Hepatic stellate cell (primary cell): ENCODE data around the gene PHF20.
"Not testable (repeated sequence)": the region's sequence is repeated elsewhere in the genome, so short reads cannot be mapped to it uniquely, and the experiment has no call there.

Experiments
- DNase-seq: peaks from one replicate; pipeline ENCODE4 v3.0.0; 2011; ENCODE audit warnings: low spot score

PHF20 gene

DNA sequence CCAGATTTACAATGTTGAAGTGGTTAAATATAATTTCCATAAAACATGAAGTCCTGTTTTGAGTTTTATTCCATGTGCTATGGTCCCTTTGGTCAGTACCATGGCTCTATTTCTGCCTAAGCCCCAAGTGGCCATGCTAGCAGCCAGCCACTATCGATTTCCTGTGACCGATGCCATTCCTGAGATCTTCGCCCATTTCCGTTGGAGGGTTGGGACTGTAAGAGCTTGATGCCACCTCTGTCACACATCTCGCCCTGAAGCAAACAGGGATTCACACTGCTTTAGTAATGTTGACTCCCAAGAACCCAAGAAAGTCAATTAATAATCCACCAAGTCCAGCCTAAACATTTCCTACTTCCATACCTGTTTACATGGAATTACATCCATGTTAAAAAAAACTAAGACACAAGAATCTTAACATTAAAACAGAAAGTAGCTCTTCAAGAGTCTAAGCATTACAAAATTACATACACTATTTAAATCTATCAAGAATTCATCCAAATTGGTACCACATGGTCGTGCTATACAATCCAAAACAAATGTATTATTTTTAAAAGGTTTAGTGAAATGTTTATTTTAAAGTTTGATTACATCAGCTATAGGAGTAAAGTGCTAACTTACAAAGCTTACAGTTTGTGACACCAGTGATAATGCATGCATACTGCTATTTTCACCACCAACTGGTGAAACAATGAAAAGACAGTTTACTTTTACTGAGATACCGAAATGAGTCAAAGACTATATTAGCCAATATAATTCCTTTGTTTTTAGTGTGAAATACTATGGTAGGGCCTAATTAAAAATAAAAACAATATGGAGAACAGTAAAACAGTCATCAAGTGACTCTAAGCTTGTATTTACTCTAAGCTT lies 32.3 kb upstream of the PHF20 start:
- DNase-seq, result no peak

DNA sequence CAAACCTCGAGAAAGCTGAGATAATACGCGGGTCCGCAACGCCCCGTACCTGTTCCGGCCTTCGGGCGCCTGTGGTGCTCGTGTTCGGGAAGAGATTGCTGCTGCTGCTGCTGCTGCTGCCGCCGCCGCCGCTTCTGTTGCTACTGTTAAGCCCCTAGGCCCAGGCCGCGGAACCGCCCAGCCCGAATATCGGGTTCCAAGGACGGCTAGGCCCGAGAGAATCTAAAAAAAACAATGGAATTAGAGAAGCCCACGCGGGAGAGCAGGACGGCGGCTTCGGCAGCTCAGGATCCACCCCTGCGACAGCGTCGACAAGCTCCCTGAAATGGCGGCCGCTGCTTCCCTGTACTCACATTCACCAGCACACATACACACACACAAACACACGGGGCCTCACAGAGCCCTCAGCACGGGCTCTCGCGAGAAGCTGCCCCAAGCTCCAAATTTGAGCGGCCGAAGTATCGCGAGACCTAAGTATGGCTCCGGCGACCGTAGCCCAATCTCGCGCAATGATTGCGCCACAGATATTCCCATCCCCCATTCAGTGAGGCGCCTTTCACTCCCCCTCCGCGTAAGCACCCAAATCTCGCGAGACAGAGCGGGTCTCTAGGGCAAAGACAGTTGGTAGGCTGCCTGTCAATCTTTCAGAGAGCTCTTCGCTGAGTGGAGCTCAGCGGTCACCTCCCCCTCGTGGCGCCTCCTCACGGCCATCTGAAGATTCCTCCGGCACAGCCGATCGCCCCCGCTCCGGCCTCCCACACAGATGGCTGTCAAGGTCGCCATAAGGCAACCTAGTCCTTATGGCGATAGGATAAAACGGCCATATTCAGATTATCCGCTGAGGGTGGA lies 29.7 kb upstream of the PHF20 start, which contains the start of gene RBM39:
Gene RBM39, minus strand, starts transcription at position 369 of the 849 bp plus-strand sequence. CDS start 1,386 bp downstream, outside the sequence.
- peak; percentile 94 for DNase-seq

DNA sequence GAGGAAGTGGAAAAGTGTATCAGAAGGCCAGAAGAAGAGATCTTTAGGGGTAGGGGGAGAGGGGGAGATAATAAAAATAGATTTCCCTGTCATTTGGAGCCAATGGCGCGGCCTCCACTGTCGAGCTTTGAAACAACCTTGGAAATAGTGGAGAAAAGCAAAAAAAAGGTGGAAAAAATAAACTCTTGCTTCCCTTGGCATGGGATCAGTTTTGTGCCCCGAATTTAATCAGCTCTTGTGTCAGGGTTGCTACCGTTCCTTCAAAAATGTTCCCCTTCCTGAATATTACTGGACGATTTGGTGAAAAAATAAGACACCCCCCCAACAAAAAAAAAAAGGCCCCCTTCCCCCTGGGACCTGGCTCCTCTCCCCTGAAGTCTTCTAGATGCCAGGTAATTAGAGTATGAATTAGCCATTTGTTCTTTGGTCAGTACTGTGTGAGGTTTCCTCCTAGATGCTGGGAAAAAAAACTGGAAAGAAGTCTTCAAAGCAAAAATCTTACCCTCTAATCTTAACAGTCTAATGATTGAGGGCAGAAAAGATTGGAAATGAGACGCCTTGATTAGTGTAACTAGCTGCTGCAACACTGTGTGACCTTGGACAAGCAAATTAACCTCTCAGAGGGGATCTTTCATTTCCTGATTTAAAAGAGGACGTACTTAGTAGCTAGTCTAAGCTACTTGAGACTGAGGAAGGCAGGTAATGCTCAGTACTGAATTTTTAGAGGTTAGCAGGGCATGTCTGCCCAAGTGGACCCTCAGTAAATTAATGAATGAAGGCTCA lies 28.9 kb upstream of the PHF20 start:
- DNase-seq, result no peak

DNA sequence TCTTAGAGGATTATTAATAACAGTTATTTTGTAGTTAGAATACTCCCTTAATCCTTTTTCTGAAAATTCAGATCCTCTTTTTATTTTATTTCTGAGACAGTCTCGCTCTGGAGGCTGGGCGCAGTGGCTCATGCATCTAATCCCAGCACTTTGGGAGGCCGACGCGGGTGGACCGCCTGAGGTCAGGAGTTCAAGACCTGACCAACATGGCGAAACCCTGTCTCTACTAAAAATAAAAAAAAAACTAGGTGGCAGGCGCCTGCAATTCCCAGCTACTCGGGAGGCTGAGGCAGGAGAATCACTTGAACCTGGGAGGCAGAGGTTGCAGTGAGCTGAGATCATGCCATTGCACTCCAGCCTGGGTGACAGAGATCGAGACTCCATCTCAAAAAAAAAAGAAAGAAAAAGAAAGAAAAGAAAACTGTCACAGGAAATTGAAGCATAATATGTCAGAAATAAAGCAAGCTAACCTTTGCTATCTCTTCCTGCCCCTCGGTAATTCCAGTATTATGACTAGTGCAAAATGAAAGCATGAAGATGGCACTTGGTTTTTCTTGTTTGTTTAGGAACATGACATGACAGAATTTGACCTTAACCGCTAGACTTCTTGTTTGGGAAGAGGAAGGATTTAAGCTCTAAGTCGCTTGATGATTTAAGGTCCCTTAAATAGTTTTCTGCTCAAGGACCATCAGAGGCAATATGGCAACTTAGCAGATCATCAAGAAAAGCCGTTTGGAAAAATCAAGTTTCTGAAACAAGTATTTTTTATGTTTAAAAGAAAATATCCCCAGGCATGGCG lies 27.9 kb upstream of the PHF20 start:
- no peak for DNase-seq

DNA sequence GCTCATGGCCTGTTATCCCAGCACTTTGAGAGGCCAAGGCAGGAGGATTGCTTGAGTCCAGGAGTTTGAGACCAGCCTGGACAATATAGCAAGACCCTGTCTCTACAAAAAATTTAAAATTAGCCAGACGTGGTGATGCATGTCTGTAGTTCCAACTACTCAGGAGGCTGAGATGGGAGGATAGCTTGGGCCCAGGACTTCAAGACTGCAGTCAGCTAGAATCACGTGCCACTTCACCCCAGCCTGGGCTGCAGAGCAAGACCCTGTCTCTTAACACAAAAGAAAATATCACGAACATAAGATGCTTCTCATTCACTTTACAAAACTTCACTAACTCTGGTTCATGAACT lies 27.3 kb upstream of the PHF20 start:
- not testable (repeated sequence) for DNase-seq

DNA sequence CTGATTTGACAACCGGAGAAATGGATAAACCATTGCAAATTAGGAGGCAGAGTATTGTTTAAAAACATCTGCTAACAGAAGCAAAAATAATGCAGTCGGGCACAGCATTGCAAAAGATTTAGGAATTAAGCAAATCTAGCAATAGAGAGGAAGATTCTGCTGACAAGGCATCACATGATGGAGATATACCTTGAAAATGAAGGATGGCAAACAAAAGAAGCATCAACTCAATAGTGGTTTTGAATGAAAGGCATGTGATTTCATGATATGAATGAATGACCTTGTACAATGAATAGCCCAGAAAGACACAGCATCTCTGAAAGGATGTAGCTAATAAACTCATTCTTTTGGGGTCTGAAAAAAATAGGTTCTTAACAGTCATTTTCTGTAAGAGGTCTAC lies 21.2 kb upstream of the PHF20 start:
- no peak for DNase-seq

DNA sequence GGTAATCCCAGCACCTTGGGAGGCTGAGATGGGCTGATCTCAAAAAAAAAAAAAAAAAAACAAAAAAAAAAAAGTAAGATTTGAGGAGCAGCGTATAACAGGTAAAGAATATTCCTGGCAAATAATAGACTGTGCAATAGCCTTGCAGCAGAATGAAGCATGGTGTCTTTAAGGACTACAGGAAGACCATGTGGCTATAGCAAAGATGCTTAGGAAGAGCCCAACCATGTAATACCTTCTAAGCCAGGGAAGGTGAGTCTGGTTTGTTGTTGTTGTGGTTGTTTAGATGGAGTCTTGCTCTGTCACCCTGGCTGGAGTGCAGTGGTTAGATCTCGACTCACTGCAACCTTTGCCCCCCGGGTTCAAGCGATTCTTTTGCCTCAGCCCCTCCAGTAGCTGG lies 15.4 kb upstream of the PHF20 start:
- no peak for DNase-seq

DNA sequence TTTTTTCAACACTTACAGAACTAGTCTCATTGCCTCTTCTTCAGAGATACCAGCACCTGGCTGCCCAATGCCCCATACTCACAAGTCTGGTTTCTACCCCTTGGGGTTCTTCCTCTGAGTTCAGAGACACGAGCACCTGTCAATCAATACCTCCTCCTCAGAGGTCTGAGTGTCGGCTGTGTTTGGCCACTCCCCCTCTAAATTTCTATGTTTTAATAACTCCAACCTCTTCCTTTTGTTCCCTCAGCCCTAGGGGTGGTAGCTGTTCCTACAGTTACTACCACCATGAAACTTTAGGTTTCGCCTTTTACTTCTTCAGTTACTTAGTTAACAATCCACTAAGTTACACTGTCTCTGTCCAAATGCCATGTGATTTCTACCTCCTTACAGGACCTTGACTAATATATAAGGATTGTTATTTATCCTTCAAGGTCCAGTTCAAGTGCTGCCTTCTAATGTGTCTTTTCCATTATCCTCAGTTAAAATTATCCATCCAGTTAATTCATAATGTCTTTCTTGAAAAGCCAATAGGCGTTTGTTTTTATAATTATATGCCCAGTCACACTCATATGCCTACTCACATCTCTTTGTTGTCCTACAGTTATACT lies 14.6 kb upstream of the PHF20 start:
- DNase-seq, result no peak

DNA sequence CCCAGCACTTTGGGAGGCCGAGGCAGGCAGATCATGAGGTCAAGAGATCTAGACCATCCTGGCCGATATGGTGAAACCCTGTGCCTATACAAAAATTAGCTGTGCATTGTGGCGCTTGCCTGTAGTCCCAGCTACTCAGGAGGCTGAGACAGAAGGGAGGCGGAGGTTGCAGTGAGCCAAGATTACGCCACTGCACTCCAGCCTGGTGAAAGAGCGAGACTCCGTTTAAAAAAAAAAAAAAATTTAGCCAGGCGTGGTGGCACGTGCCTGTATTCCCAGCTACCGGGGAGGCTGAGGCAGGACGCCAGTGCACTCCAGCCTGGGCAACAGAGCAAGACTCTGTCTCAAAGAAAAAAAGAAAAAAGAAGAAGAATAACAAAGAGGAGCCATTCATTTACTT lies 10.3 kb upstream of the PHF20 start:
- not testable (repeated sequence) for DNase-seq

DNA sequence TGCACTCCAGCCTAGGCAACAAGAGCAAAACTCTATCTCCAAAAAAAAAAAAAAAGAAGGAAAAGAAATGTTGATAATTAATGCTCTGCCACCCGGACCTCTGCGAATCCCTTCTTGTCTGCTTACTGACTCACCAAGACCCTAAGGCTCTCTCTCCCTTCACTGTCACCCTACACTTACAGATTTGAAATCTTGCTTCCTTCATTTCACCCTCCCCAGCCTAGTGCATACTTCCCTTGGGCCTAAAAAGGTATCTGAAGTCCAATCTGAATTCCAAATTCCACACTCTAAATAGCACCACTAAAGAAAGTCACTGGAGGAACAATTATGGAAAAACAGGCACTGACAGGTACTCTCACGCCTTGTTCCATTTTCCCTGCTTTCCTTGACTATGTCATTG lies 9.4 kb upstream of the PHF20 start:
- DNase-seq, result no peak

DNA sequence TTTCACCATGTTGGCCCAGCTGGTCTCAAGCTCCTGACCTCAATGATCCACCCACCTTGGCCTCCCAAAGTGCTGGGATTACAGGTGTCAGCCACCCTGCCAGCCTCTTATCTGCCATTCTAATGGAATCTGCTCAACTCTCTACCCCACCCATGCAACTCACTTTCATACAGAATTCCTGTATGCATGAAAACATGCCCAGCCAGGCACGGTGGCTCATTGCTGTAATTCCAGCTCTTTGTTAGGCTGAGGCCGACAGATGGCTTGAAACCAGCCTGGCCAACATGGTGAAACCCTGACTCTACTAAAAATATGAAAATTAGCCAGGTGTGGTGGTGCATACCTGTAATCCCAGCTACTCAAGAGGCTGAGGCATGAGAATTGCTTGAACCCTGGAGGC lies 6.9 kb upstream of the PHF20 start:
- DNase-seq, result not testable (repeated sequence)

DNA sequence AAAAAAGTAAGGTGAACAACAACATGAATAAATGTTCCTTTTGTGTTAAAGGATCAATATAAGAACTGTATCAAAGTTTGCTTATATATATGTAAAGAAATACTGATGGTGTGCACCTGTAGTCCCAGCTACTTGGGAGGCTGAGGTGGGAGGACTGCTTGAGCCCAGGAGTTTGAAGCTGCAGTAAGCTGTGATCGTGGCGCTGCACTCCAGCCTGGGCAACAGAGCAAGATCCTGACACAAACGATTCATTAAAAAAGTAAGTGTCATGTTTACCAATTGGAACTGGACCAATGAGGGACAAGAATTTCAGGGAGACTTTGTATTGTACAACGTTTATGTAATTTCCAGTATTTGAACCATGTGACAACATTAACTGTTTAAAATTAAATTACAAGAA lies 5.0 kb upstream of the PHF20 start:
- DNase-seq, result no peak

DNA sequence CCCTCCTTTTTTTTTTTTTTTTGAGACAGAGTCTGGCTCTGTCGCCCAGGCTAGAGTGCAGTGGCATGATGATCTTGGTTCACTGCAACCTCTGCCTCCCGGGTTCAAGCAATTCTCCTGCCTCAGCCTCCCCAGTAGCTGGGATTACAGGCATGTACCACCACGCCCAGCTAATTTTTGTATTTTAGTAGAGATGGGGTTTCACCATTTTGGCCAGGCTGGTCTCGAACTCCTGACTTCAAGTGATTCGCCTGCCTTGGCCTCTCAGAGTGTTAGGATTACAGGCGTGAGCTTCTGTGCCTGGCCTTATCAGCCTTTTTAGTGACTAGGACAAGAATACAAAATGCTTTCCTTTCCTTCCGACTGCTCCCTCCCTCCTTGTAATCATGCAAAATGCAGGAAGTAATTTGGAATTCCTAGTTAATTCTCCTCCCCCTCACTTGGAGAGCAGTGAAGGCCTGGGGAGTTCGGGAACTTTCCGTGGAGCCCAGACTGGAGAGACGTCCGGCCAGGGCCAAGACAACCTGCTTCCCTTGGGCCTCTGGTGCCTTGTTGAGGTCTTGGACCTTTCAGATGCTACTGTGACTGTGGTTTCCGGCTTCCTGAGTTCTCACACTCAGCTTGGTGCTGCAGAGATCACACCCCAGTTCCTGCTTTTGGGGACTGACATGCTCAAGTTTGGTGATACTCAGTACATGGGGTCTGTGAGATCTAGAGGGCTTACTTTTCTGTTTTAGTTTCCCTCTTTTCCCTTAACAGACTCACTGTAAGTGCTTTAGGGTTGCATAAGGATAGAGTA lies 3.9 kb upstream of the PHF20 start:
- DNase-seq, result no peak

DNA sequence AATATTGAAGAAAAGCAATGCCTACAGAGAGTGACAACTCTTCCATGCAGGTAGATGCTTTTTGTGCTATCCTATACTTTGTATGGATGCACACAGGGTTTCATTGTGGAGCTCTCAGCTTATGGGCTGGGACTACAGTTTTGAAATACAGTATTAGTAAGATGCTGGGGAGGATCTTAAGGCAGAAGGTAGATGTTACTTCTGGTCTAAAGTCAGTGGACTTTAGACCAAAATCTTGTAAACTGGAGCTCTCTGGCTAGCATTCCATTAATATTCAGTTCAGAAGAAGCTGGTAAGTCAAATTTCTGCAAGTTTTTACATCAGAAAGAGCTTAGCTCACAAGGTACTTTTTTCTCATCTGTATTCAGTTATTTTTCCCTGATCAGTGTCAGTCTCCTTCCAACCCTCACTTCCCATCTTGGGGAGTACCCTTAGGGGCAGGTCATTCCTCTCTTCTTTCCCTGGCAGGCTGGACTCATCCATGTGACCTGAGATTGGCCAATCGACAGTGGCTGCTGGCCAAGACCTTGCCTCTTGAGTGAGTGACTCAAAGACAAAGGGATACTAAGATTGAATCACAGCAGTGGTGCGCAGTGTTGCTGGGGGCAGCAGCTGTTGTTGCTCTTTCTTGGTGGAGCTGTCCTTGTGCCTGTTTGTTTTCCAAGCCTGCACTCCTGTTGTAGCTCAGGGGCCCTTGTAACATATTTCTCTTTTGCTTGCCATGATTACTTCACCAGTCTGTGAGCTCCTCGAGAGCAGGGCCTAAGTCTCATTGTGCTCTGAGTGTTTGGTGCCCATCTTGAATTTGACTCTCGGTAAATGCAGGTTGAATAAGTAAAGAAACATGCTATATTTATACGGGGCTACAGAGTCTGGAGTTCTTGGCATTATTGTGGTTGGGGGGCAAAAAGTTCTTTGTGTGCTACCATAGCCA lies 2.8 kb upstream of the PHF20 start:
- DNase-seq, result peak; percentile 89

DNA sequence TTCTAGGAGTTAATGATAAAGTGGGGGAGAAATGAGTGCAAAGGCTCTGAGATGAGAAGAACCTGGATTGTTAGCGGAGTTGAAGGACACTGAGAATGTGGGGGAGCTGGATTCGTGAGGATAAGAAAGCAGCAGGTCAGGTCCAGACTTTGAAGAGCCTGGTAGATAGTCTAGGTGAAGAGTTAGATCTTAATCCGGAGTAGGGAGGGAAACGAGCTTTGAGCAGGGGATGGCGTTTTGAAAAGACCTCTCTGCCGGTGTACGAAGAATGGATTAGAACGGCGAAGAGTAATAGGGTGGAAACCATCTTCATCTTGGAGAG lies 487 bp upstream of the PHF20 start:
- no peak for DNase-seq

DNA sequence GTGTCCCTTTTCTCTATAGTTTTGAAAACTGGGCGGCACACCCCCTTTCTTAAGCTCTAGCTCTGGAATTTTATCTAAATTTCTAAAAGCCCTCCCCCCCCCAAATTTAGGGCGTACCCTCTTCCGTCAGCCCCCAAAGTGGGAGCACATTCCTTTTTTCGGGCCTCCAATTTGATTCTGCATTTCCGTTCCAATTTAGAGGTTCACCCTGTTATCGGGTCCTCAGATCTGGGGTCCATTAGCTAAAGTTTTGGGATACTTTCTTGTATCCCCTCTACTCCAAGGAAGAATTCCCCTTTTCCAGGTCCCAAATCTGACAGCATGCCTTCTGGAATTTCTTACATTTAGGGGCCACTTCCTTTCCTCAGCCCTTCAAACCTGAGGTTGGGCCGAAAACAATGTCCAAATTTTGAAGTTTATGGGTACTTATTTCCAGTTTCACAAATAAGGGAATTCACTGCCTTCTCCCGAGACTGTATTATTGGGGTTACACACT lies 796 bp downstream of the PHF20 start:
- DNase-seq, result no peak

DNA sequence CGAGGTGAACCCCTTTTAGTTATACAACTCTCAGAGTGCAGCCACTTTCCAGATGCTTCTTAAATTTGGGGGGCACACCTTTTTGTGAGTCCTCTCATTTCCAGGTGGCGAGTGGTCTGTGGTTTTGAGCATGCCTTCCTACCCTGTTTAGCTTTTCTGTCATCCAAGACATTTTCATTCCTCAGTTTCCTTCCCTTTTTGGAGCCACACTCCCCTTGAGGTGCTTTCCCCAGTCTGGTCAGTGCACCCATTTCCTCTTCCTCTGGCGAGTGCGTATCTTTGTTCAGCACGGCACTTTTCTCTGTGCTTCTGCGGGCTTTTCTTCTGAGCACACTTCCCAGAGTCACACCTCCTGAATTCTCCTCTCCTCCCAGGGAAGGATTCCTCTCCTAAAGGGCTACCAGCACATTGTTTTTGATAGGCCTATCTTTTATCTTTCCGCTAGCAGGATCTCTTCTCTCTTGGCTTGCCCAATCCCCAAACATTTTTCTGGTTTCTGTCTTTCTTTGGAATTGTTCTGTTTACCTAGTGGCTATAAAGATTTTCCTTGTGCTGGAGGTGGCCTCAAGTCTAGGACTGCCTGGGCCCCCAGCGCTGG lies 1.4 kb downstream of the PHF20 start:
- no peak for DNase-seq

DNA sequence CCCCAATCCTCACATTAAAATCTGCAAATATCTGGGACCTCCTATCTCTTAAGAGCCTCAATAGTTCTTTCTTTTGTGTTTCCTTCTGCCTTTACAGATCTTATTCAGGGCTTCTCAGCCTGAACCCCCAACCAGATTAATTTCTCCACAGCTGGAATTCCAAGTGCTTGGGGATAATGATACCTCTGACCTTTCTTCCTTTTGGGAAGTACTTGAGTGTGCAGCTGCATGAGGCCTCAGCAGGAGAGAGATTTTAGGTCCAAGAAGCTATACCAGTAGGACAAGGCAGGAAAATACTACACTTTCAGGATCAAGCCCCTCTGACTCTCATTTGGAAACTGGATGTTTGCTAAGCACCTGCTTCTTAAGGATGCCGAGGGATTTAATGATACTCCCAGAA lies 2.6 kb downstream of the PHF20 start:
- DNase-seq, result no peak
